ACHN (cell line): Measurements from ENCODE around the gene PLOD2.
A peak's percentile ranks its signal among the peaks of the same experiment; 100 is the strongest.

Experiments
- DNase-seq: peaks from one replicate; pipeline ENCODE4 v3.0.0-alpha.2; 2015
- in situ Hi-C: cut with HindIII; loops from 2 replicates; pipeline ENCODE4 v1.10.0; 2017; ENCODE audit warnings: low sequenced_read_pairs, low pct_ligation_motif_present, low pct_unique_long_range_greater_than_20kb

PLOD2 gene

DNA sequence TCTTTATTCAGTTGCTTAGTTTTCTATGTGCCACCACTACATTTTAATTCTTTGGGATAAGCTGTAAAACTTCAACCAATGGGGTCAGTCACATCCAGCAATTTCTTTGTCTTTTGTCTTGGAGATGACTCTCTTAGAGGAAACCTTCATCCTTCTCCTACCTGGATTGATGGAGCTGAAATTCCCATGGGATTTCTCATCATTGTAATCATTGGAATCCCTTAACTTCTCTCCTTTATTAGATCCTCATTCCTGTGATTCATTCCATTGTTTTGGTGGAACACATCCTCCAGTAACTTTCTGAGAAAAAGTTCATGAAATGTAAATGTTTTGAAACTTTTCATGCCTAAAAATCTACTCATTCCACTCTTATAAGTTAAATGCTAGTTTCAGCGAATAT, 9.6 kb upstream of the PLOD2 start:
- in situ Hi-C loops: loop anchor here (25.0 kb wide), 1 partner anchor 108 kb away; no protein-coding TSS in a partner anchor
- DNase-seq: no peak

DNA sequence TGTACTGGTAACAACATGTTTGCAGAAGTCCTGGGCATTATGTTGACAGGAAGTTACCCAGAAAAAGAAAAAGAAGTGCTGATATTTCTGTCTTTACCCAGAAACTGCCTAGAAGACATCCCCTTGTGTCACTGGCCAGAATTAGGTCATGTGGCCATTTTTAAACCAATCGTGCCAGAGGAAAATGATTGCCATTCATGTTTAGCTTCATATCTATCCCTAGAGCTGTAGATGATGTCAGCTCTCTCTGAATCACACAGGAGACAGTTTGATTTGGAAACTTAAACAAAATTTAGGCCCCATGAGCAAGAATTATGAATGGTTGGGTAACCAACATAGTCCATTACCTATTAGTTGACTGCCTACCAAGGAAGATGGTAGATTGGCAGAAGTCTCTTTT, 8.9 kb upstream of the PLOD2 start:
- DNase-seq: no peak
- in situ Hi-C loops: loop anchor here (25.0 kb wide), 1 partner anchor 108 kb away; no protein-coding TSS in a partner anchor

GRCh38 chr3:146166826-146167225, 5.8 kb upstream of the PLOD2 start:
- DNase-seq: no peak
- in situ Hi-C loops: loop anchor here (25.0 kb wide), 1 partner anchor 105 kb away; no protein-coding TSS in a partner anchor

- peak; percentile 43 for DNase-seq
- in situ Hi-C loops: loop anchor here (25.0 kb wide), 1 partner anchor 104 kb away; no protein-coding TSS in a partner anchor
Measured at GRCh38 chr3:146166415-146166821, 5.4 kb upstream of the PLOD2 start.

DNA sequence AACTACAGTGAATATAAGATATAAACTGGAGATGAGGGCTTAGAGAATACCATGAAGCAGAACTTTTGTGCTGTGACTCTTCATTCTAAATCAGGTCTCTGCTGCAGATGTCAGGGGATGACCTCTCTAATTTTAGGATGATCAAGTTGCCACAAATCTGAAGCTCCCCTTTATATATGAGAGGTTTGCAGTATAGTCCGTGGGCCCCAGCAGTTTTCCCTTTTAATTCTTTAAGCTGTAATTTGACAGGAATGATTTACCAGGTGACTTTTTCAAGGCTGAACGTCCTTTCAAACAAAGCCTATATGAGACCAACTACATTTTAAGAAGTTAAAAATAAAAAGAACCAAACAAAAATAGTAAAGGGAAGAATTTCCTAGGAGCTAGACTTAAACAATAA, 4.9 kb upstream of the PLOD2 start:
- in situ Hi-C loops: loop anchor here (25.0 kb wide), 1 partner anchor 104 kb away; no protein-coding TSS in a partner anchor
- no peak for DNase-seq

GRCh38 chr3:146164971-146165769, 4.2 kb upstream of the PLOD2 start:
- no peak for DNase-seq
- in situ Hi-C loops: loop anchor here (25.0 kb wide), 1 partner anchor 103 kb away; no protein-coding TSS in a partner anchor

DNA sequence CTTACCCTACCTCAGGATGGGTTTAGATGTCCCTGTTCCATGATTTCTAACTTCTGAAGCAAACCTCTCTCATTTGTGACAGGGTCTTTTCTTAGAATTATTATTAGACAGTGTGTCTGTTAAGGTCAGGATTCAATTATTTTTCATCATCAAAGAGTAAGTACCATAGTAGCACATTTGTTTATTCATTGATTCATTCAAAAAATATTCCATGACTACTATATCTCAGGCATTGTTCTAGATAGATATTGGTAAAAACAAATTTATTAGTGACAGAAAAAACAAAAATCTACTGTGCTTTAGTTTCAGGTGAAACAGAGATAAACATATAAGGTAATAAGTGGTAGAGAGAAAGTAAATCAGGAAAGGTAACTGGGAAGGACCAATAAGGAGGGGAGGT, 3.5 kb upstream of the PLOD2 start:
- no peak for DNase-seq
- in situ Hi-C loops: loop anchor here (25.0 kb wide), 1 partner anchor 102 kb away; no protein-coding TSS in a partner anchor

GRCh38 chr3:146164071-146164470, 3.1 kb upstream of the PLOD2 start:
- in situ Hi-C loops: loop anchor here (25.0 kb wide), 1 partner anchor 102 kb away; no protein-coding TSS in a partner anchor
- DNase-seq: no peak

DNA sequence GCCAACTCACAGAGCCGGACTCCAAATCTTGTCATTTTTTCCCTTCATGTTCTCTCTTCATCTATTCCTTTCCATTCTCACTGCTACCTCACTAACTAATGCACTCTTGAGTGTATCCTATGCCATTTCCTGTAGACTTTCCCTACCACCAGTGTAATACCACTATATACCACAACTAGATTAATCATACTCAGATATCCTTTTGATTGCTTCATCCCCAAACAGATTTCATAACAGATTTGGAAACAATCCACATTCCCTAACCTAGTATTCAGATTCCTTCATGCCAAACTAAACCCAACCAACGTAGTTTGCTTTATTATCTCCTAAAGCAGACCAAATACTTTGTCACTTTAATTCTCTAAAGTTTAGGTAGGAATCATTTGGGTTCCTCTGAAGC, 2.6 kb upstream of the PLOD2 start:
- peak; percentile 42 for DNase-seq
- in situ Hi-C loops: loop anchor here (25.0 kb wide), 1 partner anchor 101 kb away; no protein-coding TSS in a partner anchor

DNA sequence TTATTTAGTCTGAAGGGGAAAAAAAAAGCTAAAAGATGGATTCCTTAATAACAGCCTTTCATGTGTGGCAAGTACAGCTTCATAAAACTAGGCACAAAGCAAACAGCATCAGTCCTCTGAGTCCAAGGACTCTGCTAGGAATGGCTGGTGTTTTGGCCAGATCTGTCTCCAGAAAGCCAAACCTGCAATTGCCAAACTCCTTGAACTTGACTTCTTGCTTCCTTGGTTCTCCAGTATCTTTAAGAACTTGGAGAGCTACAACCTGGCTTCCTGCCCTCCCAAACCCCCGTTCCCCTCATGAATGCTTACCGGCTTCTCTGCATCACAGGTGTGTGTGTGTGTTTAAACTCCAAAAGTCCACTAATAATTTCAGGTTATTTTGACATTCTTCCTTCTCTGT, 1.6 kb upstream of the PLOD2 start:
- in situ Hi-C loops: loop anchor here (25.0 kb wide), 1 partner anchor 100 kb away; no protein-coding TSS in a partner anchor

GRCh38 chr3:146161663-146162002, 649 bp upstream of the PLOD2 start:
- in situ Hi-C loops: loop anchor here (25.0 kb wide), 1 partner anchor 99 kb away; no protein-coding TSS in a partner anchor
- peak; percentile 53 for DNase-seq

More for the DNA sequence above, 1.6 kb upstream of the PLOD2 start:
- no peak for DNase-seq

- in situ Hi-C loops: loop anchor here (25.0 kb wide), 1 partner anchor 98 kb away; no protein-coding TSS in a partner anchor
- DNase-seq: peak; percentile 88
Measured at GRCh38 chr3:146160321-146160963, 542 bp downstream of the PLOD2 start.

DNA sequence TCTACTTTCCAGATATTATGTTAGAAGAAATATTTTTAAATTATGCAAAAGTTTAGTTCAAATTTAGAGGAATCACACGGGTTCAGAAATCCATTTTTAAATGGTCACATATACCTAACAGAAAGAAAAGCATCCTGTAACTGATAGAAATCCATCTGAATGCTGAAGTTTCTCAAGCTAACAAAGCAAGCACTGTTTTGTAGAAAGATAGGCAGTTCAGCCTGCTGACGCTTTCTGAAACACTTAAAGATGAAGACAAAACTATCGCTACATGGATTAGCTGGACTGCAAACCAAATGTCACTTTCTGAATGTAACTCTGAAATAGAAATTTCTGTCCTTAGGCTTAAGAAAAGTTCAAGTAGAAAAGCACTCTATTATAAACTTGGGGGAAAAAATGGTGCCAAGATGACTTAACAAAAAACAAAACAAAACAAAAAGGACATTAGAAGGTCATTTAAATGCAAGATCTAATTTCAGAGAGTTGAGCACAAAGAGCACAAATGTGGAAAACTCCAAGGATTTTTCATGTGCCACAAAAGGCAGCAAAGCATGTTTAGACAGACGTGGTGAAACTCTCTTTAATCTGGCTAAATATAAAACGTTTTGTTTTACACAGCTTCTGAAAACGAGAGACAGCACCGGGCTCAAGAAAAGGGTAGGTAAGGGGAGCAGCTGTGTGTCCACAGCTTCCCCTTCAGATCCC, 1.2 kb downstream of the PLOD2 start:
- DNase-seq: no peak
- in situ Hi-C loops: loop anchor here (25.0 kb wide), 1 partner anchor 97 kb away; no protein-coding TSS in a partner anchor

DNA sequence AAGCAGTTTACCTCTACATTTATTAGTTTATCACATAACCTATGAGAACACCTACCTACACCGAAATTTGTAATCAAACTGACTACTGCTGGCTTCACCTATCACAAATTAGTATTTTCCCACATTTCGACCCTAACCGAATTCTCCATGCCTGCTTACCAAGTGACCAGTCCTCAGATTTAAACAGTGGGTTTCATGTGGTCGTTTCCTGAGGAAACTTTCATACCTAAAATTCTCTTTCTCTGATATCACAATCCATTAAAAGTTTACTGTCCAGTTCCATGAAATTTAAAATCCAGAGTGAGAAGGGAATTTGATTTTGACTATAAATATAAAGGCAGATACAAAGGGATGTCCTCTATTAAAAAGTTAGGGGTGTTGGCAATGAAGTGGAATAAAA, 1.9 kb downstream of the PLOD2 start:
- peak; percentile 29 for DNase-seq
- in situ Hi-C loops: loop anchor here (25.0 kb wide), 1 partner anchor 97 kb away; no protein-coding TSS in a partner anchor

DNA sequence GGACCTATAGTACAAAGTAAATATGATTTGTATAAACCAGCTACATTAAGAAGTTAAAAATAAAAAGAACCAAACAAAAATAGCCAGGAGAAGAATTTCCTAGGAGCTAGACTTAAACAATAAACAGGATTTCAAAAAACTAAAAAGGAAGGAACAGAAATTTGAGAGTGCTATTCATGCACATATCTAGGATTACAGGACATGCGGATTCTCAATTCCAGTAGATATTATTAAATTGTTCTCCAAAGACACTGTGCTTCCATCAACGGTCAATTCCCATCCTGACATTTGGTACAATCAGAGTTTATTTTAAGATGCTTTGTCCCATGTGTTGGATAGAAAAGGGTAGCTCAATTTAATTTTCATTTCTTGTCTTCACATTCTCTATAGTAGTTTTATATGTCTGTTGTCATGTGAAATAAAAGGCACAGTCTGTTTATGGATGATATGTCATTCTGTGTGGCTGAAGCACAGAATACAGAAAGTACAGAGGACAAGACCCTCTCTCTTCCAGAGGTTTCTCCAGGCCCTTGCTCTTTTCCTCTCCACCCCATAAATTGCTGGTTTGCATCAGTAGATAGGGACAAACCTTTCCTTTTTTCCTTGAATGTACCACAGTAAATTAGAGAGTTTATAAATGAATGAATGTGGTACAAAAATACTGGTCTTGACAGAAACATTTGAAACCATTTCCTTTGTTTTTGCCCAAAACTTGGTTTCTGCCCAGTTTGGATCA, 3.5 kb downstream of the PLOD2 start:
- in situ Hi-C loops: loop anchor here (25.0 kb wide), 1 partner anchor 95 kb away; no protein-coding TSS in a partner anchor
- no peak for DNase-seq

DNA sequence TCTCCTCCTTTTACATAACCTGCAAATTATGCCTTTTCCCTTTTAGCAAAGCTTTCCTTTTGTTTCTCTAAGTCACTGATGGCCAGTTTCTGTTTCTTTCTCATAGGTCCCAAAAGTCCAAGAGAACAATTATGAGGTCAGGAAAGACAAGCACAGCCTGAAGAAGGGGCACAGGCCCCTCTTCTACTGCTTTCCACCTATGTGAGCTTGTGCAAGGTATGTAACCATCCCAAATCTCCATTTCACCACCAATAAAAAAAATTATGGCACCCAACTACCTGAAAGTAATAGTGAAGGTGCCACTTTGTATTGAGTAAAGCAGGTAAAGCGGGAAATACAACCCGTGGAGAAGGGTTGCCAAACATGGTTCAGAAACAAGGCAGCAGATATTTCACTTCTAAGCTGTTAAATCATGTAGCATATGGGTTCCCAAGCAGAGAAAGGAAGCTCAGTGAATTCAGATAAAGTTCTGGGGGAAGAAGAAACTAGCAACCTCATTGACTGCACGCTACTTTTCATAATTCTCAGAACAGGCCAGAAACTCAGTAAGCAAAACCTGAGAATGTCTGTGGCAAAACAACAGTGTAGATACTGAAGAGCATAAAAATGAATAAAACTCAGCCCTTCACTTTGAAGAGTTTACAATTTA, 4.2 kb downstream of the PLOD2 start:
- in situ Hi-C loops: loop anchor here (25.0 kb wide), 1 partner anchor 94 kb away; no protein-coding TSS in a partner anchor
- DNase-seq: no peak

GRCh38 chr3:146156095-146156494, 4.9 kb downstream of the PLOD2 start:
- in situ Hi-C loops: loop anchor here (25.0 kb wide), 1 partner anchor 94 kb away; no protein-coding TSS in a partner anchor
- DNase-seq: no peak
